Pancreas (tissue), 10 donors: ENCODE results near the gene TXLNB. TPM values are rescaled to one million over a fixed set of nuclear protein-coding genes. Genes with fewer than 3 reads are reported as not detected.

Experiments
- ATAC-seq, 4 donors: fragments of 200-7000 bp; cut with Tn5 transposase; one replicate each; pipeline versions ENCODE4 v1.8.0 to v1.9.1; 2020; ENCODE audit warnings: mild to moderate bottlenecking in 4 of 4, moderate library complexity in 4 of 4
- DNase-seq, 6 donors: peaks; one replicate each; pipeline ENCODE4 v3.0.0-alpha.2; 2020
- FAIRE-seq: peaks from 2 replicates; lab custom pipeline; 2012; peaks lifted over from hg19 to GRCh38; lab: Jason Lieb, UNC
- H3K27ac ChIP-seq, 4 donors: fragments of 200-600 bp; sonication (generic); 1 replicate in 3 of 4; 2 replicates in 1 of 4; pipeline versions ENCODE4 v1.5.0 to v1.8.0; 2020
- H3K27me3 ChIP-seq, 4 donors: fragments of 200-600 bp; one replicate each; pipeline ENCODE4 v1.8.0; 2021
- H3K36me3 ChIP-seq, 3 donors: fragments of 200-600 bp; sonication (generic) in 1 of 3; one replicate each; pipeline versions ENCODE4 v1.5.0 to v1.8.0; 2020 to 2021
- H3K4me1 ChIP-seq, 3 donors: fragments of 200-600 bp; one replicate each; pipeline ENCODE4 v1.8.0; 2021
- H3K4me3 ChIP-seq, 4 donors: fragments of 200-600 bp; sonication (generic) in 2 of 4; one replicate each; pipeline versions ENCODE4 v1.5.0 to v1.8.0; 2020 to 2021
- H3K9me3 ChIP-seq, 4 donors: fragments of 200-600 bp; one replicate each; pipeline ENCODE4 v1.8.0; 2021
- CTCF ChIP-seq, 4 donors: fragments of 200-600 bp; sonication (generic) in 3 of 4; IDR thresholded peaks; one replicate each; pipeline versions ENCODE4 v1.5.0 to v1.8.0; 2021; ENCODE audit warnings: antibody characterized with exemption in 4 of 4
- WGBS, 2 donors: extraction: QIAGEN DNeasy Blood & Tissue Kit; methylation state at CpG; one replicate each; pipeline ENCODE4 v1.1.7; 2013; 5-methylcytosine and 5-hydroxymethylcytosine counted together
- intact Hi-C, 3 donors: fragments of 100-400 bp; cut with DNase I; formaldehyde crosslinking; loops; one replicate each; pipeline versions ENCODE4 v1.11.1 to v1.14.2; 2022
- polyA plus RNA-seq, 2 donors: library from polyadenylated mRNA; stranded (reverse); fragments of 200-250 nt; gene quantifications; one replicate each; pipeline ENCODE4 v1.2.3, GENCODE V29; 2013
- total RNA-seq, 6 donors: library from RNA; stranded (reverse); fragmentation: NEBNext Ultra II Directional in 4 of 6; extraction: Animal tissue kit (Norgen Biotek cat#: 25700) in 4 of 6; gene quantifications; one replicate each; pipeline versions ENCODE4 v1.2.1 to v1.2.4, GENCODE V29; 2021 to 2023
- donor health status: healthy with polysubstance abuse.
- donor health status: DM: no; HTN: no; CAD: no; lungs with moderate emphysema.
- donor health status: DM: no; HTN: no; CAD: no.
- donor health status: control.
- donor health status: control.
- donor health status: Bipolar disorder and iron deficiency.
- donor health status: DM: yes; HTN: yes; CAD: no.
- donor health status: DM: no; HTN: no; CAD: no.
- donor health status: DM: no; HTN: no; CAD: no.
- donor health status: DM: yes; HTN: yes; CAD: no.

Gene TXLNB
- total and polyA plus RNA-seq, 8 donors, result 0.03 to 0.47 (median 0.08) TPM; not detected in 1

DNA sequence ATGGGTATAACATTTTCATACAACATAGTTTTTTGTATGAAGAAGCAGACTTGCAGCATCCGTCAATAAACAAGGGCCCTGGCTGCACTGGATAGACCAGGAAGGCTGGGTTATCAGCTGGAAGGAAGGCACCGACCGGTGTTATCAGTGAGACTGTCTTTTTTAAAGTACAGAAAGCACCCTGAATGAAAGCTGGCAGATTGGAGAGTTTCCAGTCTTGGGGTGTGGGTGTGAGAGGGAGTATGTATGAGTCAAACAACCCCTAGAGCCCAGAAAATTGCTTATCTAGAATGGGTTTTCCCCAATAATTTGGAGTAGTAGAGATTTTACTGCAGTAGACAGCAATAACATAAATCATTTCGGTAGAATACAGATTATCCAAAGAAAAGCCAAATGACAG is 42.4 kb downstream of the TXLNB start:
- intact Hi-C loops, result no loop called here
- WGBS, 2 donors, result 50 to 54% methylated on average over 4 of the region's 4 CpGs
- no peak for FAIRE-seq

GRCh38 chr6:139248911-139249310 is 42.9 kb downstream of the TXLNB start:
- H3K36me3 ChIP-seq, result no peaks in the 10 kb centered on the region
- ATAC-seq (no peak), DNase-seq (no peak), FAIRE-seq (no peak)
- WGBS, 2 donors, result 85 to 89% methylated on average over 3 of the region's 3 CpGs
- H3K9me3 ChIP-seq, result no peaks in the 10 kb centered on the region
- no peak for TF ChIP-seq CTCF (IDR thresholded peaks at IDR 0.05)
- no peak overlapping the region for H3K27ac ChIP-seq
- intact Hi-C loops, result no loop called here
- H3K4me1 ChIP-seq, result peaks cover 0 to 3% (median 0%) of the 10 kb centered on the region in 3 donors
- no peaks in the 10 kb centered on the region for H3K27me3 ChIP-seq
- no peak overlapping the region for H3K4me3 ChIP-seq

More for the DNA sequence above, 42.4 kb downstream of the TXLNB start:
- DNase-seq (no peak), ATAC-seq (no peak)
- no peak overlapping the region for H3K4me3 ChIP-seq
- peaks cover 0 to 3% (median 0%) of the 10 kb centered on the region in 3 donors for H3K4me1 ChIP-seq
- H3K36me3 ChIP-seq, result no peaks in the 10 kb centered on the region
- TF ChIP-seq CTCF (IDR thresholded peaks at IDR 0.05), result no peak
- no peak overlapping the region for H3K27ac ChIP-seq
- H3K27me3 ChIP-seq, result no peaks in the 10 kb centered on the region
- no peaks in the 10 kb centered on the region for H3K9me3 ChIP-seq

DNA sequence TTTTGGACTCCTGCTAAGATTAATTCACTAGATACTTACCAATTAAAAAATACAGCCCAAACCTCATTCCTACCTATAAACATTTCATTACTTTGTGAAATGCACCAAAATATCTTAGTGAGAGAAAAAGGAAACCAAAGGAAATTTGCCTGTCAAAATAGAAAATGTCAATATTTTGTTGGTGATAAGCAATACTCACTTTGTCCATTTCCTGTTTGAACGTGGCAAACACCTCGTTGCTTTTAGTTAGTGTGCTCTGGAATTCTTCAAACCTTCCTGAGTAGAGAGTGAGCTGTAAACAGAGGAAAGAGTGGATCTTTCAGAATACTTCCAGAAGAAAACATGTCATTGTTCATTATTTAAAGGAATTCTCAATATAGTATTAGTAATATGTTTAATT is 44.2 kb downstream of the TXLNB start:
- Histone ChIP-seq H3K27me3 (no peaks in the 10 kb centered on the region), H3K4me1 (peaks cover 0 to 3% (median 0%) of the 10 kb centered on the region in 3 donors), H3K27ac (no peak overlapping the region), H3K4me3 (no peak overlapping the region), H3K36me3 (no peaks in the 10 kb centered on the region), H3K9me3 (no peaks in the 10 kb centered on the region)
- DNase-seq, result no peak
- no peak for FAIRE-seq
- peak in 2 of 4 donors; percentile 35 to 49 for ATAC-seq
- intact Hi-C loops, result no loop called here
- TF ChIP-seq CTCF (IDR thresholded peaks at IDR 0.05), result no peak
- WGBS, 2 donors, result 3 to 5% methylated on average over 2 of the region's 2 CpGs

- no peak overlapping the region for H3K4me3 ChIP-seq
- WGBS, 2 donors, result 79 to 89% methylated on average over 3 of the region's 3 CpGs
- intact Hi-C loops, result no loop called here
- no peak for DNase-seq
- H3K27me3 ChIP-seq, result no peaks in the 10 kb centered on the region
- no peaks in the 10 kb centered on the region for H3K9me3 ChIP-seq
- no peaks in the 10 kb centered on the region for H3K36me3 ChIP-seq
- no peak for FAIRE-seq
- H3K4me1 ChIP-seq, result peaks cover 0 to 3% (median 0%) of the 10 kb centered on the region in 3 donors
- no peak overlapping the region for H3K27ac ChIP-seq
- no peak for TF ChIP-seq CTCF (IDR thresholded peaks at IDR 0.05)
- no peak for ATAC-seq
Observed at GRCh38 chr6:139243536-139243935, 48.3 kb downstream of the TXLNB start.

DNA sequence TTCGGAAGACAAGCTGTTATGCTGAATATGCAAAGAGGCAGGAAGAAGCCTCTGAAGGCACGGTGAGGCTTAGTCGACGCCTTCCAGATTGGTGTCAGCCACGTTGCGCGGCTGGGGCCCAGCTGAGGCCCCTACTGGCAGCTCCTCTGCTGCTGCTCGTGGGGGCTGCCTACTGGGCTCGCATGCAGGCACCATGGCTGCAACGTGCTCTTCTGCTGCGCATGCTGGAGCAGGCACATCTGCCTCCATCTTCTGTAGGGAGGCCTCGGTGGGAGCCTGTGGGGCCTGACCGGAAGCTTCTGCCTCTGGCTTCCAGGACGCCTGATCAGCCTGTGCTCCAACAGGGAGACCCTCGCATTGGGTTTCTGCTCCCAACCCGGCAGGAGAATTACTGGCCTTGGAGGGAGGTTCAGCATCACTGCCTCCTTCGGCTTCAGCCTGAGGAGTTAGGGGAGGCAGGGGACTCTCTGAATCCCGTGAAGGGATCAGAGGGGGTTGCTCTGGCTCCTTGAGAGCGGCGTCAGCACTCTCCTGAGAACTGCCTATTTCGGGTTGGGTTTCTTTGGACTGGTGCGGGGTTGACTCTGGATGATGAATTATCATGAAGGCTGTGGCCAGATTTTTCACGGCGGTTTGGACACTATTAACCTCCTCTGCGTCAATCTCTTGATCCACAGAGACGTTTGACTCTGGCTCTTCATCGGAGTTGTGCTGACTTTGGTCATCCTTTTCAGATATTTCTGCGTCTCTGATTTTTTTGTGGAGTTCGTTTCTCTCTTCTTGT is 49.1 kb downstream of the TXLNB start:
- Histone ChIP-seq H3K4me3 (no peak overlapping the region), H3K36me3 (no peaks in the 10 kb centered on the region), H3K9me3 (no peaks in the 10 kb centered on the region), H3K27ac (no peak overlapping the region), H3K27me3 (no peaks in the 10 kb centered on the region), H3K4me1 (peaks cover 0 to 1% (median 0%) of the 10 kb centered on the region in 3 donors)
- no peak for TF ChIP-seq CTCF (IDR thresholded peaks at IDR 0.05)
- no peak for FAIRE-seq
- intact Hi-C loops, result no loop called here
- DNase-seq, result no peak
- WGBS, 2 donors, result 87 to 90% methylated on average over 29 of the region's 29 CpGs
- ATAC-seq, result no peak
